Stimulated activated CD8-positive, alpha-beta memory T cell treated with anti-CD3 and anti-CD28 coated beads, Interleukin-4, amount 100 ng/mL, for 24 hours (primary cell): ENCODE results near the gene KSR2.
"Not testable (repeated sequence)": the region's sequence is repeated elsewhere in the genome, so short reads cannot be mapped to it uniquely, and the experiment has no call there.

Experiments used
- DNase-seq: peaks from one replicate; pipeline ENCODE4 v3.0.0-alpha.2; 2020; ENCODE audit warnings: low read depth

Gene KSR2

GRCh38 chr12:117857632-117858612, 110.9 kb downstream of the KSR2 start:
- DNase-seq, result peak; percentile 40

DNA sequence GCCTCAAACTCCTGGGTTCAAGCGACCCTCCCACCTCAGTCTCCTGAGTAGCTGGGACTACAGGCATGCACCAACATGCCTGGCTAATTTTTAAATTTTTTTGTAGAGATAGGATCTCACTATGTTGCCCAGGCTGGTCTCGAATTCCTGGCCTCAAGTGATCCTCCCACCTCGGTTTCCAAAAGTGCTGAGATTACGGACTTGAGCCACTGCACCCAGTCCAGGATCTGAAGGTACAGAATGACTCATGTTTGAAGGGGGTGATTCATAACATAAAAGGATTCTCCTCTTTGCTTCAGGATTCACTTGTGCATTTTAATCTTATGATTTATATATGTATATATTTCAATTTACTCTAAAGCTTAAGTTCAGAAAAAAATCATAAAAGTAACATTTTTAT, 111.7 kb downstream of the KSR2 start:
- not testable (repeated sequence) for DNase-seq

DNA sequence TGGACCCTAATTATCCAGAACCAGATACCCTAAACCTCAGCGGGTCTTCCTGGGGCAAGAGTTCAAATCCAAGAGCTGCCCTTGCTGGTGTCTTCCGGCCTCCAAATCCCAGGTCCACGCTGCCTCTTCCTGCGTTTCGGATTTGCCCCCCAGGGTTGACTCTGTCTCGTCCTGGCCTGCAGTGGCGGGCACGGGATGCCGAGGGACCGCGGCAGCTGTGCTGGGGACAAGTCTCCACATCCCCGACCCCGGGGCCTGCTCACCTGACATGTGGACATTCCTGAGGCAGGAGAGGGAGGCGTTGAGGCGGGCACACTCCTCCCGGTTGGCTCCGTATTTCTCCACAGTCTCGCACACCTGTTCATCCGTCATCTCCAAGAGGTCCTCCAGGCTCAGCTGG, 113.6 kb downstream of the KSR2 start:
- DNase-seq, result no peak

- DNase-seq, result peak; percentile 7
These were observed 114.3 kb downstream of the KSR2 start for GRCh38 chr12:117854339-117855012.

DNA sequence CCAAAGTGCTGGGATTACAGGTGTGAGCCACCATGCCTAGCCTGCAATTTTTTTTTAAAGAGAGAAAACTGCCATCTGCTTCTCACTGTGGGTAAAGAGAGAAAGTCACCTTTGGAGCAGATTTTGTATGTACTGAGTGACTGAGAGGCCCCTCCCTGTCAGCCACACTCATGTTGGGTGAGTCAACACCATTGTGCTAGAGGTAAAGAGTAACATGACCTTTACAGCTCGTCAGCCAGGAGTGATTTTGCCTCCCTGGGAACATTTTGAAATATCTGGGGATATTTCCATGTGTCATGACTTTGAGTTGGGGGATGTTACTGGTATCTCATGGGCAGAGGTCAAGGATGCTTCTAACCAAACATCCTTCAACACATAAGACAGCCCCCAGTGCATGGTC, 115.2 kb downstream of the KSR2 start:
- DNase-seq, result no peak

- no peak for DNase-seq
These were observed 118.7 kb downstream of the KSR2 start for GRCh38 chr12:117850048-117850447.

DNA sequence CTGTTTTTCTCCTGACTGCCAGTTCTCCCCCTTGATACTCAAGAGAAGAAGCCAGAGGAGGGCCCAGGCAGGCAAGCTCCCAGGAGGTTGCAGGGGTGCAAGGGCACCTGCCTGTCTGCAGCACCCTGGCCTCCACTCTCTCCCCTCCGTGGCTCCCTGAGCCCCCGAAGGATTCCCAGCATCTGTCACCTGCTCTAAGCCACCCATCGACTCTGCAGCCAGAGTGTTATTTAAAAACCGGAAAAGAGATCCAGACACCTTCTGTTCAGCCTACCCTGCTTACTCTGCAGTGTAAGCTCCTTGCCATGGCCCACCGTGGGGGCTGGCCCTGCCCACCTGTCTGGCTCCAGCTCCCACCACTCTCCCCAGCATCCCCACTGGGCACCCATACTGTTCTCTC, 121.4 kb downstream of the KSR2 start:
- DNase-seq, result no peak

- no peak for DNase-seq
These were observed 123.4 kb downstream of the KSR2 start for GRCh38 chr12:117845271-117845904.

DNA sequence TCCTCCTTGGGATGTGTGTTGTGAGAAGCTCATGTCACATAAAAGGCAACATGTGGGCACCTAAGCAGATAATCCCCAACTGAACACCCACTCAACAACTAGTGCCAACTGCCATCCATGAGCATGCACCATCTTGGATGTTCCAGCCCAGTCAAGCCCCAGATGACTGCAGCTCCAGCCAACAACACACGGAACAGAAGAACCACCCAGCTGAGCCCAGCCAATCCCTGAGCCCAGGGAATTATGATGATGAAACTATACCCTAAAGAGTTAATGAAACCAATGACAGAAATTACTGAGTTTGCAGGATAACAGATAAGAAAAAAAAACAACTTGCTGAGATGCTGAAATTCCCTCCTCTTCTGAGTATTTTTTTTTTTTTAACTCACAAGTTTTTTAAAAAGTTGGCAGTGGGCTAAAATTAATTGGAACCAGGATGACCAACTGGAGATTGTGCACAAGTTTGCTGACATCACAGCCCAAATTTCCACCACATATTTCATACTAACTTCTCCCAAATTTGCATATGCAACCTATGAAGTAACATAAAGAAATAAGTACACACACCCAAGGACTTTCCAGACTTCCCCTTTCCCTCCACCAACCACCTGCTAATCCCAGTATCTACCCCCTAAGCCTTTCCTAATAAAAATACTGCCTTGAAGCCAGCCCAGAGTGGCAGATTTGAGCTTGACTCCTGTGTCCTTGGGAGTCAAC, 124.5 kb downstream of the KSR2 start:
- DNase-seq, result no peak

DNA sequence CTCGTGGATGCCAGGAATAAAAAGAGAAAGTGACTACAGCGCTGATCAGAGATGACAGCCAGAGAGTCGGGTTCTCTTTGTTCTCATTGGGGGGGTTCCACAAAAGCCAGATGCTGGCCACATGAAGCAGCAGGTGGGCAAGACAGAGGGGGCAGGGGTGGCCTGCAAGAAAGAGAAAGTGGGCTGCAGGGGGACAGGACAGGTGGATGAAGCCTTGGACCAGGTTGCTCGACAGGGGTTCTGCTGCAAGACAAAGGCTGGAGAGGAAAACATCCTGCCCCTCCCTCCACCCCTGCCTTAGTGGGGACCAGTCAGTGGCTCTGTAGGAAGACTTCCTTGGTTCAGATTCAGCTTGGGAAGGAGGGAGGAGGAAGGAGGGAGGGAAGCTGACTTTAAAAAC, 126.2 kb downstream of the KSR2 start:
- no peak for DNase-seq

GRCh38 chr12:117842220-117842619, 126.6 kb downstream of the KSR2 start:
- no peak for DNase-seq

DNA sequence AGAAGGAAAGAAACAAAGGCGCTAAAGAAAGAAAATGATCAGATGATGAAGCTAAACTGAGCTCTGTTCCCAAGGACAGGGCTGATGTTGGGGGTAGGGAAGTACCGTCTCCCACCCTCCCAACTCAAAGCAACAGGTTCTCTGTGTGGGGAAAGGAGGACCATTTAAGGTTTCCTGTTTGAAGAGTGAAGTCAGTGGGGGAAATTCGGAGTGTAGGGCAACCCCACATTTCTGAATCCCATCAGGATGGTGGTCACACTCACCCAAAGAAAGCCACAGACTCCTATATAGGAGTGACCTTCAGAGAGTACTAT, 131.1 kb downstream of the KSR2 start:
- no peak for DNase-seq

DNA sequence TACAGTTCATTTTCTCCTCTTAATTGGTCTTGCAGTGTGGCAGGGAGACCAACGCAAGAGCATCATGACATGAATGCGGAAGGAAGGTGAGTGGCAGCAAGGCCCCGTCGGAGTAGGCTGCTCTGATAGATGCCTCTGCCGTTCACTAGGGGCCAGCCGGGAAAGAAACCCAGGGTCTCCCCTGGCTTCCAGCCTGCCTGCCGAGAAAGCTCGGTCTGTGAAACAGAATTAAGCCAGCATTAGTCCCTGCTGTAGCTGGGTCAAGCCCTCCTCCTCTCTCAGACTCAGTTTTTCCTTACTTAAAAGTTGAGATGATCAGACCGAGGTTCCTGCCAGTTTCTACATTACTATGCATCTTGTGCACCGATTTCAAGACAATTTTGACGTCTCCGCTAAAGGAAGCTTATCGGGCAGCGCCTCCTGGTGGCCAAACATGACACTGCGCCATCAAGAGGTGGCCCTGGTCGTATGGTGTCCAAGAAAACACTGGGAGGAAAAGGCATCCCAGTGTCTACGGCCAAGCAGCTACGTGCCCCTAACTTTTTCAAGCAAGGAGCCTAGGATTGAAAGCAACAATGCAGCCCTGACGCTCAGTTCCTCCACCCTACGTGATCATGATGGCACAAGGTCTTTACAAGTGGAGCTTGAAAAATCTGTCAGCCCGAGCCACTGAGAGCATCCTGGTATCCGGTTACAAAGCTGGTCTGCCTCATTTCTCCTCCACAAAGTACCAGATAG, 131.6 kb downstream of the KSR2 start:
- DNase-seq, result peak; percentile 59

DNA sequence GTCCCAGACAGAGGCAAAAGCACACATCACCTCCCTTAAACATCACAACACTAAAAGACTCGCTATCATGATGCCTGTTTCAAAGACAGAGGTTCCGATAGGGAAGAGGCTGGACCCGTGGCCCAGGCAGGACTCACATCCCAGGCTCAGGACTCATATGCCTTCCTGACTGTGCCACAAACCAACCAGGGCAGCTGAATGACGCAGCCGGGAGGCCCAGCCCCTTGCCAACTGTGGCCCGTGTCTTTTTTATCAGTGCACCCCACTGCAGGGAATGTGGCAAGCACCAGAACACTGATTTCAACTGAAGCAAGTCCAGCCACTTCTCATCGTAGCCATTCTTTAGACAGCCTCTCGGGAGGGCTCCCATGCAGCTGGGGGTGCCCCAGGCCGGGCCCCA, 132.3 kb downstream of the KSR2 start:
- DNase-seq, result no peak

DNA sequence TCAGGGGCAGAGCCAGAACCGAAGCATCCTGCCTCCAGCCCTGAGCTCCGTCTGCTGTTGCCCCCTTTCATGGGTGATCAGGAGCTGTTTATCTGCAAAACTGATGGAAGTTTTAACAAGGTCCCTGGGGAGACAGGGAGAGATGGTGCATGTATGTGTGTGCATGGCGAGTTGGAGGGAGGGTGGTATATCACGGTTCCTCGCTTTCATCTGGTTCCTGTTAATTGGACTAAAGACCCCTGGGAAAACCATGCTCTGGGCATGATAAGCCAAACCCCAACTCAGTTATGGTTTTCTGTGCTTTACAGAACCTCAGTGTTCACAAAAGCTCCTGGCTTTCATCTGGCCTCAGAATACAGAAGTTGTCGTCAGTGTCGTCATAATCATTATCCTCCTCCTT, 133.6 kb downstream of the KSR2 start:
- DNase-seq, result no peak

GRCh38 chr12:117832459-117833457, 136.0 kb downstream of the KSR2 start:
- DNase-seq, result no peak

DNA sequence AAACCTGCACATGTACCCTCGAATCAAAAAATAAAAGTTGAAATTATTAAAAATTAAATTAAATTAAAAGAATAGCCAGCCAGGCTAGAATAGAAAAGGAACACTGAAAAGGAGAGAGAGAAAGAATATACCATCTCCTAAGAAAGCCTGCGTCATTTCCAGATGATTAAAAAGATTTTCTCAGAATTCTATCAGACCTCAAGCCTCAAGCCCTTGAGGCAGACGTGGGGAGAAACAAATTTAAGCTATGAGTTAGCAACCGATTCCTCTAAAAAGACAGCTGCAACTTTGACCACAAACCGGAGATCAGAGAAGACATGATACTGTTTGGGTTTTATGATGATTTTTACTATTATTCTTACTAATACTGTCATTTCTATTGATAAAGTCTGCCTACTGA, 138.3 kb downstream of the KSR2 start:
- DNase-seq, result no peak

- DNase-seq, result no peak
These were observed 139.7 kb downstream of the KSR2 start for GRCh38 chr12:117829108-117829507.

DNA sequence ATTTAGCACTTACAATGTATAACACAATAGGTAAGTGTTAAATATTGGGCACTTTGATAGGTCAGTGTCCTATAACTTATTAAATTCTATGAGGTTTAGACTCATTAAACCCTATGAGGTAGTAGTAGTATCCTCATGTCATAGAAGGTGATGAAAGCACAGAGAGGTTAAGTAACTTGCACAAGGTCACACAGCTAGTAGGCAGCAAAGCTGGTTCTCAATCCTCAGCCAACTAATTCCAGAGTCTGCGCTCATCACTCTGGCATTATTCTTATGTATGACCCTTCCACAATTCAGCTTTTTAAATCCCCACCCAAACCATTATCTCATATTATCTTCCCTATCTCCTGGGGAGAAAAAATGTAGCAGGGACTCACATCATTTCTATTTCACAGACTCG, 141.1 kb downstream of the KSR2 start:
- DNase-seq, result no peak

DNA sequence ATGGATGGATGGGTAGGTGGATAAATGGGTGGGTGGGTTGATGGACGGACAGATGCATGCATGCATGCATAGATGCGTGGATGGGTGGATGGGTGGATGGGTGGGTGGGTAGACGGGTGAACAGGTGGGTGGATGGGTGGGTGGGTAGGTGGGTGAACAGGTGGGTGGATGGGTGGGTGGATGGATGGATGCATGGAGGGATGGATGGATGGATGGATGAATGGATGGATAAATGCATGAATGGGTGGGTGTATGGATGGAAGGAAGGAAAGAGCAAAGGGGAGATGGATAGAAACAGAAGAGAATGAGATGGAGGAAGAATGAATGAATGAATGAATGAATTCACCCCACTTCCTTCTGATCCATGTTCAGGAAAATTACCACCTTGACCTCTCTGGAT, 143.0 kb downstream of the KSR2 start:
- DNase-seq, result no peak
